Measurements from ENCODE around the gene GP9. TPM values are rescaled to one million over a fixed set of nuclear protein-coding genes. Genes with fewer than 3 reads are reported as not detected.

The GP9 gene
- total RNA-seq, 1 experiment from 2014 or later, result not detected

DNA sequence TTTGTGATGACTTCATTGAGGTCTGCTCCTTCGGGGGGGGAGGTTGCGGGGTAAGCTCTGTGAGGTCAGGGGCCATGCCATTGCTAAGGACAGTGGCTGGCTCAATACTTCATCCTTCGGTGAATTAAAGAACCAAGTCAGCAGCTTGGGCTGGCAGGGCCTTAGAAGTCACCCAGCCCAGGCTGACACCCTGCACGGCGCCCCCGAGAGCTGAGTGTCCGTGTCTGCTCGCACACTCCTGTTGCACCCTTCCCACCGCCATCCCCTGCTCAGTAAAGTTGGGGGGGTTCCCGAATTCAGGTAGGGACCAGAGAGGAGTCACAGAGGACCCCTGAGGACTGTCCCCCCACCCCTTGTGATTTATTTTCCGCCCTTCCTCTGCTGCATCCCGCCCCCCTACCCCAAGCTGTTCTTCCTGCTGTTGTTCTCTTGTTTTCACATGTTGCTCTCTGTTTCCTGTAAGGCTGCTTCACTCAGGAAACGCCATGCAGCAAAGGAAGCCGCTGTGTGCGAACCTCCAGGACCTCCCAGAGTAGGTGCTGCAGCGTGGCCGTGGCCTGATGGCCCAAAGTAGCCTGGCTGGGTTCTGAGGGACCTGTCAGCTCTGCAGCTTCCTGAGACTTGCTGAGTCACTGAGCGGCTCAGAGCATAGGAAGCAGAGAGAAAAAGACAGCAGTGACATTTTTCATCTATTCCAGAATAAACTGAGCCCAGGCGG, 45.0 kb upstream of the GP9 start:
- H3K9me3 Mint-ChIP-seq (ENCODE audit: low read depth, unreplicated experiment), result no peaks in the 10 kb centered on the region
- BruUV-seq (replicated peaks), result no TSS peak
- intact Hi-C loops (cut with micrococcal nuclease; ENCODE audit: unreplicated experiment), result loop anchor here (1.0 kb wide), 1 partner anchor 45 kb away; no protein-coding TSS in a partner anchor
- CTCF ChIA-PET, result interaction anchor here (0.6 to 2.7 kb wide), 21 partner anchors 9 to 230 kb away, joined by 3 to 74 read pairs (median 4); partner anchors contain the start of genes CFAP92 and RAB43
- no peak overlapping the region for H3K4me3 Mint-ChIP-seq (ENCODE audit: low read depth, unreplicated experiment)
- peaks cover 7% of the 10 kb centered on the region for H3K4me1 Mint-ChIP-seq (ENCODE audit: low read depth, unreplicated experiment)
- DNase-seq, result no peak
- no peak overlapping the region for H3K27ac Mint-ChIP-seq (ENCODE audit: unreplicated experiment)
- H3K27me3 Mint-ChIP-seq (ENCODE audit: unreplicated experiment), result peaks cover 38% of the 10 kb centered on the region
- TF ChIP-seq, protein P1, sequence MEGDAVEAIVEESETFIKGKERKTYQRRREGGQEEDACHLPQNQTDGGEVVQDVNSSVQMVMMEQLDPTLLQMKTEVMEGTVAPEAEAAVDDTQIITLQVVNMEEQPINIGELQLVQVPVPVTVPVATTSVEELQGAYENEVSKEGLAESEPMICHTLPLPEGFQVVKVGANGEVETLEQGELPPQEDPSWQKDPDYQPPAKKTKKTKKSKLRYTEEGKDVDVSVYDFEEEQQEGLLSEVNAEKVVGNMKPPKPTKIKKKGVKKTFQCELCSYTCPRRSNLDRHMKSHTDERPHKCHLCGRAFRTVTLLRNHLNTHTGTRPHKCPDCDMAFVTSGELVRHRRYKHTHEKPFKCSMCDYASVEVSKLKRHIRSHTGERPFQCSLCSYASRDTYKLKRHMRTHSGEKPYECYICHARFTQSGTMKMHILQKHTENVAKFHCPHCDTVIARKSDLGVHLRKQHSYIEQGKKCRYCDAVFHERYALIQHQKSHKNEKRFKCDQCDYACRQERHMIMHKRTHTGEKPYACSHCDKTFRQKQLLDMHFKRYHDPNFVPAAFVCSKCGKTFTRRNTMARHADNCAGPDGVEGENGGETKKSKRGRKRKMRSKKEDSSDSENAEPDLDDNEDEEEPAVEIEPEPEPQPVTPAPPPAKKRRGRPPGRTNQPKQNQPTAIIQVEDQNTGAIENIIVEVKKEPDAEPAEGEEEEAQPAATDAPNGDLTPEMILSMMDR (IDR thresholded peaks at IDR 0.05; ENCODE audit: unreplicated experiment), result no peak
- no peaks in the 10 kb centered on the region for H3K36me3 Mint-ChIP-seq (ENCODE audit: insufficient read depth, unreplicated experiment)

- no TSS peak for BruUV-seq (replicated peaks)
- no peaks in the 10 kb centered on the region for H3K9me3 Mint-ChIP-seq (ENCODE audit: low read depth, unreplicated experiment)
- H3K4me1 Mint-ChIP-seq (ENCODE audit: low read depth, unreplicated experiment), result peaks cover 7% of the 10 kb centered on the region
- H3K27me3 Mint-ChIP-seq (ENCODE audit: unreplicated experiment), result peaks cover 46% of the 10 kb centered on the region
- DNase-seq, result peak; percentile 79
- no peak overlapping the region for H3K4me3 Mint-ChIP-seq (ENCODE audit: low read depth, unreplicated experiment)
- no peak overlapping the region for H3K27ac Mint-ChIP-seq (ENCODE audit: unreplicated experiment)
- intact Hi-C loops (cut with micrococcal nuclease; ENCODE audit: unreplicated experiment), result loop anchor here (1.0 kb wide), 1 partner anchor 46 kb away; no protein-coding TSS in a partner anchor
- CTCF ChIA-PET, result interaction anchor here (0.6 to 2.7 kb wide), 24 partner anchors 9 to 906 kb away, joined by 3 to 74 read pairs (median 4); partner anchors contain the start of genes CFAP92 and RAB43
- TF ChIP-seq, protein P1 (IDR thresholded peaks at IDR 0.05; ENCODE audit: unreplicated experiment), result peak; percentile 12
- no peaks in the 10 kb centered on the region for H3K36me3 Mint-ChIP-seq (ENCODE audit: insufficient read depth, unreplicated experiment)
Observed at GRCh38 chr3:129016356-129016719, 44.2 kb upstream of the GP9 start.

DNA sequence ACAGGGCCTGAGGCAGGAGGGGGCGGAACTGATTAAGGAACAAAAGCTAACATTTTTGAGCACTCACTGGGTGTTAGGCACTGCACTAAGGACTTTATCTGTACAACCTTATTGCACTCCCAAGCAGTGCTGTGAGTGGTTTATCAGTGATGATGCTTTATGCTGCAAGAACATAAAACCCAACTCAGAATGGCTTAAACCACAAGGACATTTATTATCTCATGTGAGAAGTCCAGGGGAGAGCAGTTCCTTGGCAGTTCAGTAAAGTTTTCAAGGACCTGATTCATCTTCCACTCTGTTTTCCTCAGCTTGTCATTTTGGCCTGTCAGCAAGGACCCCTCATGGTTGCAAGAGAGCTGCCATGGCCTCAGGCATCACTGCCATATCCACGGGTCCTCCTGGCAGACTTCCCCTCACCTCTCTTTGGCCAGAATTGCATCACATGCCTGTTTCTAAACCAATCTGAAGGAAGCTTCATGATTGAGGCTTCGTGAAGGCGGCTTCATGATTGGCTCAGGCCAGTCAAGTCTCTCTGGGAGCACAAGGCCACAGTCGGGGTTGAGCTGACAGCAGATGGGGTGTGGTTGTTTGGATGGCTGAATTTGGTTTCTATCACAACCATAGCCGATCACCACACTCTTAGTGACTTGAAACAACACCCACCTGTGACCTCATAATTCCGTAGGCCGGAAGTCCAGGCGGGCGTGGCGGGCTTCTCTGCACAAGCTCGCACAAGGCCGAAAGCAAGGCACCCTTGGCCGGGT, 43.7 kb upstream of the GP9 start:
- no TSS peak for BruUV-seq (replicated peaks)
- Mint-ChIP-seq H3K36me3 (ENCODE audit: insufficient read depth, unreplicated experiment) (no peaks in the 10 kb centered on the region), H3K27ac (ENCODE audit: unreplicated experiment) (no peak overlapping the region), H3K4me3 (ENCODE audit: low read depth, unreplicated experiment) (no peak overlapping the region), H3K4me1 (ENCODE audit: low read depth, unreplicated experiment) (peaks cover 7% of the 10 kb centered on the region), H3K9me3 (ENCODE audit: low read depth, unreplicated experiment) (no peaks in the 10 kb centered on the region), H3K27me3 (ENCODE audit: unreplicated experiment) (peaks cover 52% of the 10 kb centered on the region)
- CTCF ChIA-PET, result interaction anchor here (0.6 to 2.7 kb wide), 24 partner anchors 9 to 906 kb away, joined by 3 to 74 read pairs (median 4); partner anchors contain the start of genes CFAP92 and RAB43
- DNase-seq, result no peak
- TF ChIP-seq, protein P1 (IDR thresholded peaks at IDR 0.05; ENCODE audit: unreplicated experiment), result no peak
- intact Hi-C loops (cut with micrococcal nuclease; ENCODE audit: unreplicated experiment), result loop anchor here (1.0 kb wide), 1 partner anchor 47 kb away; no protein-coding TSS in a partner anchor

DNA sequence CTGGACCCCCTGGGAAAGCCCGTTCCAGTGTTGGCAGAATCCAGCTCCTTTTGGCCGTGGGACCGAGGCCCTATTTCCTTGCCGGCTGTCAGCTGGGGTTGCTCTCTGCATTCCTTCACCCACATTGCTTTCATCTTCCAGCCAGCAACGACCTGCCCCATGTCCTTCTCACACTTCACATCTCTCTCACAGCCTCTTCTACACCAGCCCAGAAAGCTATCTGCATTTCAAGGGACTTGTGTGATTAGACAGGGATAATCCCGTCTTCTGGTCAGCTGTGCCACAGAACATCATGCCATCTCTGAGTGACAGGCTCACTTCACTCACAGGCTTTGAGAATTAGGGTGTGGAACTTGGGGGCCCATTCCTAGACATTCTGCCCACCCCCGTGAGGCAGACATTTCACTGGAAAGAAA, 43.1 kb upstream of the GP9 start:
- DNase-seq, result no peak
- peaks cover 58% of the 10 kb centered on the region for H3K27me3 Mint-ChIP-seq (ENCODE audit: unreplicated experiment)
- peaks cover 7% of the 10 kb centered on the region for H3K4me1 Mint-ChIP-seq (ENCODE audit: low read depth, unreplicated experiment)
- TF ChIP-seq, protein P1 (IDR thresholded peaks at IDR 0.05; ENCODE audit: unreplicated experiment), result no peak
- BruUV-seq (replicated peaks), result no TSS peak
- CTCF ChIA-PET, result interaction anchor here (0.9 to 2.7 kb wide), 9 partner anchors 8 to 299 kb away, joined by 3 to 74 read pairs (median 13); partner anchors contain the start of genes CFAP92 and RAB43
- no peaks in the 10 kb centered on the region for H3K36me3 Mint-ChIP-seq (ENCODE audit: insufficient read depth, unreplicated experiment)
- no peak overlapping the region for H3K4me3 Mint-ChIP-seq (ENCODE audit: low read depth, unreplicated experiment)
- no peaks in the 10 kb centered on the region for H3K9me3 Mint-ChIP-seq (ENCODE audit: low read depth, unreplicated experiment)
- no peak overlapping the region for H3K27ac Mint-ChIP-seq (ENCODE audit: unreplicated experiment)
- intact Hi-C loops (cut with micrococcal nuclease; ENCODE audit: unreplicated experiment), result no loop called here
